ENCODE measurements around the gene PITX3.
A peak's percentile ranks its signal among the peaks of the same experiment; 100 is the strongest.

Gene PITX3

GRCh38 chr10:102230264-102230860 lies 10.9 kb downstream of the PITX3 start:
- ChIA-PET POLR2A (ENCODE audit: low non-redundant PET) (interaction anchor here (1.1 kb wide), 1 partner anchor 190 kb away, joined by 3 read pairs; the partner anchor contains the start of gene FBXL15), CTCF (interaction anchor here (0.5 to 14.3 kb wide), 43 partner anchors 9 to 547 kb away, joined by 3 to 370 read pairs (median 4); partner anchors contain the start of genes FBXL15, GBF1, NFKB2 and PITX3)
- peak; percentile 67 for DNase-seq (ENCODE audit: low spot score)
- TF ChIP-seq CTCF (conservative IDR thresholded peaks at IDR 0.05; ENCODE audit: low read depth), result no peak
- peak overlapping the region; percentile 38; the same call in 1 of the 2 replicates for H3K27ac ChIP-seq

GRCh38 chr10:102229810-102230263 lies 11.5 kb downstream of the PITX3 start:
- POLR2A ChIA-PET (ENCODE audit: low non-redundant PET), result interaction anchor here (1.1 kb wide), 1 partner anchor 191 kb away, joined by 3 read pairs; the partner anchor contains the start of gene FBXL15
- CTCF ChIA-PET, result interaction anchor here (0.5 to 14.3 kb wide), 48 partner anchors 8 to 591 kb away, joined by 3 to 370 read pairs (median 4); partner anchors contain the start of genes FBXL15, GBF1, NFKB2 and PITX3
- peak; percentile 94 for TF ChIP-seq CTCF (conservative IDR thresholded peaks at IDR 0.05; ENCODE audit: low read depth)
- peak; percentile 88 for DNase-seq (ENCODE audit: low spot score)
- peak overlapping the region; percentile 38; the same call in 1 of the 2 replicates for H3K27ac ChIP-seq

GRCh38 chr10:102227050-102227449 lies 14.3 kb downstream of the PITX3 start:
- H3K27ac ChIP-seq, result peak overlapping the region; percentile 16; the same call in 1 of the 2 replicates
- no peak for TF ChIP-seq CTCF (conservative IDR thresholded peaks at IDR 0.05; ENCODE audit: low read depth)
- DNase-seq (ENCODE audit: low spot score), result peak; percentile 62
- ChIA-PET CTCF (interaction anchor here (0.7 to 14.3 kb wide), 6 partner anchors 58 to 196 kb away, joined by 3 to 370 read pairs (median 5); no protein-coding TSS in a partner anchor), POLR2A (ENCODE audit: low non-redundant PET) (no interaction called here)

GRCh38 chr10:102226542-102226870 lies 14.8 kb downstream of the PITX3 start:
- no peak for DNase-seq (ENCODE audit: low spot score)
- peak overlapping the region; percentile 11; the same call in 1 of the 2 replicates for H3K27ac ChIP-seq
- no peak for TF ChIP-seq CTCF (conservative IDR thresholded peaks at IDR 0.05; ENCODE audit: low read depth)
- ChIA-PET CTCF (interaction anchor here (0.7 to 14.3 kb wide), 7 partner anchors 57 to 278 kb away, joined by 3 to 370 read pairs (median 4); no protein-coding TSS in a partner anchor), POLR2A (ENCODE audit: low non-redundant PET) (no interaction called here)

GRCh38 chr10:102225646-102226541 lies 15.4 kb downstream of the PITX3 start, which contains the start of gene ELOVL3:
Gene ELOVL3, plus strand, starts transcription at chr10:102226299. Its CDS starts 250 bp downstream, at chr10:102226549.
- no peak for TF ChIP-seq CTCF (conservative IDR thresholded peaks at IDR 0.05; ENCODE audit: low read depth)
- CTCF ChIA-PET, result interaction anchor here (0.7 to 14.3 kb wide), 8 partner anchors 56 to 553 kb away, joined by 3 to 370 read pairs (median 4); no protein-coding TSS in a partner anchor
- H3K27ac ChIP-seq, result peak within 1 kb of the TSS; percentile 16
- POLR2A ChIA-PET (ENCODE audit: low non-redundant PET), result interaction anchor here (0.5 kb wide), 1 partner anchor 56 kb away, joined by 6 read pairs; no protein-coding TSS in a partner anchor
- peak; percentile 100 for DNase-seq (ENCODE audit: low spot score)

- TF ChIP-seq CTCF (conservative IDR thresholded peaks at IDR 0.05; ENCODE audit: low read depth), result no peak
- DNase-seq (ENCODE audit: low spot score), result no peak
- ChIA-PET CTCF (interaction anchor here (0.6 kb wide), 1 partner anchor 104 kb away, joined by 3 read pairs; no protein-coding TSS in a partner anchor), POLR2A (ENCODE audit: low non-redundant PET) (no interaction called here)
- no peak overlapping the region for H3K27ac ChIP-seq
These were observed 18.5 kb downstream of the PITX3 start for GRCh38 chr10:102222797-102223196.
